H1 (cell line): ENCODE data around the gene PDE1C. TPM values are rescaled to one million over a fixed set of nuclear protein-coding genes. Genes with fewer than 3 reads are reported as not detected.

Source experiments
- CHD2 ChIP-seq: IDR thresholded peaks from 2 replicates; pipeline ENCODE4 v1.6.1; 2012; ENCODE audit warnings: low read length, improper control_type of control experiment
- CTBP2 ChIP-seq: IDR thresholded peaks from 2 replicates; pipeline ENCODE4 v1.7.0; 2011; ENCODE audit warnings: borderline replicate concordance, mild to moderate bottlenecking, moderate library complexity, mixed read lengths, low read length; ENCODE audit not compliant: insufficient read depth, insufficient read length
- HDAC2 ChIP-seq, 2 experiments: fragments of 300-600 bp in 1 of 2; sonication (generic) in 1 of 2; IDR thresholded peaks; 2 replicates each; pipeline ENCODE4 v1.6.1; 2011 to 2012; ENCODE audit warnings: low read depth in 2 of 2, low read length in 2 of 2, mild to moderate bottlenecking in 2 of 2, moderate library complexity in 2 of 2, borderline replicate concordance in 1 of 2, inconsistent platforms in 1 of 2
- JUND ChIP-seq: IDR thresholded peaks from 2 replicates; pipeline ENCODE4 v1.6.1; 2011; ENCODE audit warnings: mild to moderate bottlenecking, improper control_type of control experiment, low read length
- SP2 ChIP-seq: IDR thresholded peaks from 2 replicates; pipeline ENCODE4 v1.6.1; 2012; ENCODE audit warnings: mild to moderate bottlenecking, low read length, inconsistent platforms
- polyA plus RNA-seq, 7 experiments: library from polyadenylated mRNA; depleted of rRNA in 3 of 7; stranded (reverse) in 5 of 7; unstranded in 2 of 7; fragments of >200 nt in 5 of 7; fragments of 200-250 nt in 2 of 7; gene quantifications; 1 replicate in 5 of 7; 2 replicates in 1 of 7; 4 replicates in 1 of 7; pipeline versions ENCODE4 v1.2.1 to v1.2.3, GENCODE V29; 2011 to 2013; ENCODE audit warnings: missing spikeins in 2 of 7, mixed read lengths in 2 of 7
- total RNA-seq: library from RNA; stranded (reverse); fragmentation: NEBNext Ultra II Directional; extraction: Animal tissue kit (Norgen Biotek cat#: 25700); gene quantifications from 2 replicates; pipeline ENCODE4 v1.2.1, GENCODE V29; 2021
- TF ChIP-seq, protein P1 (sequence below): IDR thresholded peaks from 2 replicates; pipeline ENCODE4 v1.6.1; 2011; ENCODE audit warnings: low read depth, mild to moderate bottlenecking, low read length; ENCODE audit not compliant: insufficient read depth

PDE1C gene
- total and polyA plus RNA-seq, 2 of the 8 experiments (the other 6 are each of a cell fraction or from before 2014, with no cell fraction given), result 0.11 to 1.1 TPM

DNA sequence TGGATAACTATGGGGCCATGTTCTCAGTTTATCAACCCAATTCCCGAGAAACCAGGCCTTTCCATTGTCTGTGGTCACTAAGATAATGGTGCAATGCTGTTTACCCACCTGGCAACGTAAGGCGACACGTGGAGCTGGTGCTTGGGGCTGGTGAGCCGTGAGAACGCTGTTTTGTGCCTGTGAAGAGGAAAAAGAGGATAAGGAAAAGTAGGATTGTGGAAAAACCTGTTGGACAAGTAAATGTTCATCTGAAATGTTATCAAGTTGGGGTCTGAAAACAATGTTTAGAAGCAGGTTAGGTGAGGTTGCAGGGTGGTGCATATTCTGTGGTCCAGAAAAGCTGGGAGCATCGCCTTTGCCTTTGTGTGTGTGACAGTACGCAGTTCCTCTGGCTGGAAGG is 294.7 kb downstream of the PDE1C start (continued):
- TF ChIP-seq, protein P1, sequence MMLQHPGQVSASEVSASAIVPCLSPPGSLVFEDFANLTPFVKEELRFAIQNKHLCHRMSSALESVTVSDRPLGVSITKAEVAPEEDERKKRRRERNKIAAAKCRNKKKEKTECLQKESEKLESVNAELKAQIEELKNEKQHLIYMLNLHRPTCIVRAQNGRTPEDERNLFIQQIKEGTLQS, result no peak
- TF ChIP-seq SP2, result no peak
- TF ChIP-seq JUND, result no peak
- TF ChIP-seq CTBP2, result no peak
- TF ChIP-seq CHD2, result no peak
- TF ChIP-seq HDAC2 (IDR thresholded peaks at IDR 0.05; ENCODE audit: borderline replicate concordance in 1 of 2, low read depth in 2 of 2, low read length in 2 of 2), result no peak
